ENCODE results near the gene INTS3.
"Not testable (repeated sequence)": the region's sequence is repeated elsewhere in the genome, so short reads cannot be mapped to it uniquely, and the experiment has no call there.

INTS3 gene

DNA sequence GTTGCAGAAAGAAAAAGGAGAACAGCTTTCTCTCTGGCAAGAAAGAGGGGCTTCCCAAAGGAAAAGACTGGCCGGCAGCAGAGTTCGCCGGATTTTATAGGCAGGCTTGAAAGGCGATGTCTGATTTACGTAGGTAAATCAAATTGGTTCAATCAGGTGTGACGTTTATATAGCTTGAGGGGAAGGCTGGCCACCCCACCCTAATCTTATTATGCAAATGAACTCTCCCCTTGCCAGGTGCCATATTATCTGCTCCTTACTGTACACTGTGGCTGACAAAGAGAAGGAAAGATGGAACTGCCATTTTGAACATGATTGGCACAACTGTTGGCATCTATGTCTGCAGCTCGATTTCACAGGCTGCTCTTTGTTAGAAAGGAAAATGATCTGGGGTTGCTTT lies 16.8 kb upstream of the INTS3 start:
- DNase-seq = peak; percentile 83

DNA sequence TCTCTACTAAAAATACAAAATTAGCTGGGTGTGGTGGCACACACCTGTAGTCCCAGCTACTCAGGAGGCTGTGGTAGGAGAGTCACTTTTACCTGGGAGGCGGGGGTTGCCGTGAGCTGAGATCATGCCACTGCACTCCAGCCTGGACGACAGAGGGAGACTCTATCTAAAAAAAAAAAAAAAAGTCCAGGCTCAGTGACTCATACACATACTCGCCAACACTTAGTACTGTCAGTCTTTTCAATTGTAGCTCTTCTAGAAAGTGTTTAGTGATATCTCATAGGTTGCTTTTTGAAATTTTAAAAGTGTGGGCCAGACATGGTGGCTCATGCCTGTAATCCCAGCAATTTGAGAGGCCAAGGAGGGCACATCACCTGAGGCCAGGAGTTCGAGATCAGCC lies 11.6 kb upstream of the INTS3 start:
- not testable (repeated sequence) for DNase-seq

DNA sequence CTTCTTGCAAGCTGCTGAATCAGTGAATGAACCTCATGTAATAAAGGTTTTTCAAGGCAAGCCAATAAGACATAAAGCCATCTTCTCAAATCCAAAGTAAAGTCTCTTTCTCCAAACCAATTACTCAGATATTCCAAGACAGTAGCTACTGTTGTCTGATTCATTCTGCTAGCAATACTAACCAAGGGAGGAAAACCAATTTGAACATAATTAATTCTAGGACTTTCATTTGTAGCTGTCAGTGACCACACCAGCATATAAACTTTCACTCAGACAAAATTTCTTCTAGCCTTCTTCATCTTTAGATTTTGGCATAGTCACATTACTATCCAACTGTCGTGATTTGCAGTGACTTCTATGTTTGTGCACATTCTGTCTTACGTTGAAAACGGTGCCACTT lies 10.5 kb upstream of the INTS3 start:
- DNase-seq = no peak

DNA sequence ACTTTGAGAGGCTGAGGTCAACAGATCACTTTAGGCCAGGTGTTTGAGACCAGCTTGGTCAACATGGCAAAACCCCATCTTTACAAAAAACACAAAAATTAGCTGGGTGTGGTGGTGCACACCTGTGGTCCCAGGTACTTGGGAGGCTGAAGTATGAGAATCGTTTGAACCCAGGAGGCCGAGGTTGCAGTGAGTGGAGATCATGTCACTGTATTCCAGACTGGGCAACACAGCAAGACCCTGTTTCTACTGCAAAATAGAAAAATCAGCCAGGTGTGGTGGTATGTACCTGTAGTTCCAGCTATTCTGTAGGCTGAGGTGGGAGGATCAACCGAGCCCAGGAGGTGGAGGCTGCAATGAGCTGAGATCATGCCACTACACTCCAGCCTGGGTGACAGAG lies 4.2 kb upstream of the INTS3 start:
- no peak for DNase-seq

DNA sequence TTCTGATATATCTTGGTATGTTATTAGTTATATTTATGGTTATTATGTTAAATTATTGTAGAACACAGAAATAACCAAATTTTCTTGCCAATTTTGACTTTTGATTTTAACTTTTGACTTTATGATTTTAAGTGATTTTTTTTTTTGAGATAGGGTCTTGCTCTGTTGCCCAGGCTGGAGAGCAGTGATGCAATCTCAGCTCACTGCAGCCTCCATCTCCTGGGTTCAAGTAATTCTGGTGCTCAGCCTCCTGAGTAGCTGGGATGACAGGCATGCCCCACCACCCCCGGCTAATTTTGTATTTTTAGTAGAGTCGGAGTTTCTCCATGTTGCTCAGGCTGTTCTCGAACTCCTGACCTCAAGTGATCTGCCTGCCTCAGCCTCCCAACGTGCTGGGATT lies 3.2 kb upstream of the INTS3 start:
- not testable (repeated sequence) for DNase-seq

DNA sequence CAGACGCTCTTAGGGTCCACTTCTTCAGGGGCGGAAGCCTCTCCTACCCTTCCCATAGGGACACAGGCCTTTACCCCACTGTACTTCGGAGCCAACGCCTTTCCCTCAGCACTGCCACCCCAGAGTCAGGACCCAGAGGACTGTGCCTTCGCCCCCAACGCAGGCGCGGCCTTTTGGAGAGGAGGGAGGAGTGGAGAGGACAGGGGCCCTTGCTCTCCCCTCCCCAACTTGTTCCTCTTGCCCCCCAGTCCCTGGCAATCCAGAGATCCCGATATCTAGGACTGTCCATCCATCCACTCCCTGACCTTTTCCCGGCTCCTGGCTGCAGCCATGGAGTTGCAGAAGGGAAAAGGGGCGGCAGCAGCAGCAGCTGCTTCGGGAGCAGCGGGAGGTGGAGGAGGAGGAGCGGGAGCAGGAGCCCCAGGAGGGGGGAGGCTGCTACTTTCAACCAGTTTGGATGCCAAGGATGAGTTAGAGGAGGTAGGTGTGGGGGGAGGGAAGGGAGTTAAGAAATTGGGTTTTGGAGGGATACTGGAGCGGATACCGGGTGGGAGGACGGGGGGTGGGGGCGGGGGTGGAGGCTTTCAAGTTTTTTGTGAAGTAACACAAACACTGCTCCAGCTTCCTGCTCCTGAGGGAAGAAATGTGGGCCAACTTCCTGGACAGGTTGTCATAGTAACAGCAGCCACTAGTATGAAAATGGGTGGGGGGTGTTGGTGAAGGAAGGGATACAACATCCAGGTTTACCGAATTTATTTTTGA lies 636 bp downstream of the INTS3 start:
- DNase-seq = peak; percentile 67

DNA sequence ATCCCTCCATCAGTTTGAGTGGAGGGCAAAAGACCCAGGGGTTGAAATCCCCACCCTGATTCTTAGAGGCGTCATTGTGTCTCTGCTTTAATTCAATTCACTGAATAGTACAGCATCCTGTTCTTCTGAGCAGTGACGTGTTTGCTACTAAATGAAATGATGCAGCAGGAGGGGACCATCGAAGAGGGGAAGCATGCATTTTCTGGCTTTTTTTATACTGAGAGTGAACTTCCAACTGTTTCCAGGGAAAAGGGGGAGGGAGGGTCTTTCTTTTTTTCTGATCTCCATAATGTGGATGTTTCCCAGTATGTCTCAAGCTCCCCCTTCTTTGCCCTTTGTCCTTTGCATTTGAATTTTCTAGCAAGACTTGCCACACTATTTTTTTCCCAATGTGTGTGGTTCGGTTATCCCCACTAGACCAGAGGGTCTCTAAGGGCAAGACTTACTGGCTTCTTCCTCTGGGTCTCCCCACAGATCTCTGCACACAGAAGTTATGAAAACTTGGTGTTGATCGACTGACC lies 2.7 kb downstream of the INTS3 start:
- no peak for DNase-seq

DNA sequence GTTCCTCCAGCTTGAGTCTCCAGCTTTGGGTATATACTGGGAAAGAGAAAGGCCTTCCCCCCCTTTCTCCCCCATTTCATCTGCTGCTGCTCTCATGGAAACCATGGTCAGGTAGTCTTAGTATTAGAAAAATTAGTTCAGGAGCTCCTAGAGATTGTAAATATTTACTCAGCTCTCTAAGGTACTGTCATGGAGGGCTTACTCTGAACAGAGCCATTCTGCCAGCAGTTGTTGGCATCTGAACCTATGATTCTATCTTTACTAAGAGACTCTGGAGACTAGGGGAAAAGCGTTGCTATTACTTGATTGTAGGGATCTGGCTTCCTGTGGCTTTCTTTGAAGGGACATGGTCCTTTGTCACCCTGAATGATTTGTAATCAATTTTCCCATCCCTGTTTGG lies 6.1 kb downstream of the INTS3 start:
- no peak for DNase-seq

DNA sequence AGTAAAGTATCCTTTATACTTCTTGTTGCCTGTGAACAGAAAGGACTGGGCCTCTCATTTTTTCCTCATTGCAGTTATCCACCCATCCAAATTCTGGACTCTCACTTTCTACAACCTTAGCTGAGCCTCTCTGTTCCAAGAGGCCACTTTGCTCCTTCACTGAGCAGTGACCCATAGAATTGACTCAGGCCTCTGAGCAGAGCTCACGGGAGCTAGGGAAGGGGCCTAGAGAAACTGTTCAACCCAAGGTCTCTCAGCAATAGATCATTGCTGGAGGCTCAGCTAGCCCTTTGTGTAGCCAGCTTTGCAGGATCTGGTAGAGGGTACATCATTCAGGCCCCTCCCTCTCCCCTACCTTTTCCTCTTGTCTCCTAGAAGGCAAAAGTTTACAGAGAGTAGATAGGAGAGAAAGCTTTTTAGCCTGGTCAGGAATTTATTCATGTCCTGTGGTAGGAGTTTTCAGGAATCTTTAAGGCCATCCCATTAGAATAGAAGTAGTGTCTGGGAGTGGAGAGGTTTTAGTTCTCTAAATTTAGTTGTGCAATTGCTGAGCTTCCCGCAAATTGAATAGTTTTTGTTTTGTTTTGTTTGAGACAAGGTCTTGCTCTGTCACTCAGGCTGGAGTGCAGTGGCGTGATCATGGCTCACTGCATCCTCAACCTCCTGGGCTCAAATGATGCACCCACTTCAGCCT lies 6.7 kb downstream of the INTS3 start:
- no peak for DNase-seq

DNA sequence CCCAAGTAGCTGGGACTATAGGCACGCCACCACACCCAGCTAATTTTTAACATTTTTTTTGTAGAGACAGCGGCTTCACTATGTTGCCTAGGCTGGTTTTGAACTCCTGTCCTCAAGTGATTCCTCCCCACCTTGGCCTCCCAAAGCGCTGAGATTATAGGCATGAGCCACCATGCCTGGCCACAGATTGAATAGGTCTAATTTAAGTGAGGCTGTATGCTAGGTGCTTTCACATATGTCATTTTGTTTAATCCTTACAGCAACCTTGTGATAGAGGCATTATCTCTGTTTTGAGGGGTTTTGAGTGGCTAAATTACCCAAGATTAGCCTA lies 7.2 kb downstream of the INTS3 start:
- peak; percentile 33 for DNase-seq

DNA sequence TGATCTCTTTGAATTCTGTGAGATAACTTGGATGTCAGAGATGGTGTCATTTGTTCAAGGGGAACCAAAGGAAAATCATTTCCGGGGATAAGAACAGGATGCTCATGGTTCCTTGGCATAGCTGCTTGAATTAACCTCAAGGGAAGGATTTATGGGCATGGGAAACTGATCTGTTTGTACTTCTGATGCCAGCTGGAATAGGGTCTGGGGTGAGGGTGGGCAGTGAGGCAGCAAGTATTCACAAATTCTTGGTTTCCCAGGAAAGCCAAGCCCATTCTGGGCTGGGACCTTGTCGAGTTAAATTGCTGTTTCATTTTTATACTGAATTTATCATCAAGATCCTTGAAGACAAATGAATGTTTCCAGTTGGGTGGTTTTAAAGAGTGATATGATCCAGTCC lies 14.1 kb downstream of the INTS3 start:
- DNase-seq = no peak

DNA sequence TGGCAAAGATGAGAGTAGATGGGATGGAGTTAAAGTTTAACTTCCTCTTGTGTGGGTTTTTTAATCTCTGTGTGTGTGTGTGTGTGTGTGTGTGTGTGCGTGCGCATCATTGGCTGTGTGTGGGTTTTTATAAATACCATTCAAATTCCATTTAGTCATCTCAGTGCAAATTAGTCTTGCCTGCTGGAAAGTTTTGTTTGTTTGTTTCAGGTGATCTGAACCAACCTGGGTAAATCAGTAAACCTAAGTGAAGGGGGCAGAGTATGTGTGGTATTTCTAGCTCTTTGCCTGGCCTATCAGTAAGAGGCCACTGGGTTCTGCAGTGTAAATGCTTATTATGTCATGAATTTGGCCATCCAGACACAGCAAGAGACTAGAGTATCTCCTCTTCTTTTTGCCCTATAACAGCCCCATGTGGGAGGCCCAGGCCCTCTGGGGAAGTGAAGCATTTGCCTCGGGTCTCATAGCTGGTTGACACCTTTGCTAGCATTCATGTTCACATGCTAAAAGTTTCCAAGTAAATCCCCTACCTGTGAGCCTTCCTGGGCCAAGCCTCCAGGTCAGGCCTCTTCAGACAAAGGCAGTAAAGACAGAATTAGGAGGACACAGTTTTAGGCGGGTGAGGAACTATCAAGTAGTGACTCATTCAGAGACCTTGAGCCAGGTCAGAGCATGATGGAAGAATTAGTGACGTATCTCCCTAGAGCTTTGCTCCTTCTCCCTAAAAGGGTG lies 14.7 kb downstream of the INTS3 start:
- no peak for DNase-seq

DNA sequence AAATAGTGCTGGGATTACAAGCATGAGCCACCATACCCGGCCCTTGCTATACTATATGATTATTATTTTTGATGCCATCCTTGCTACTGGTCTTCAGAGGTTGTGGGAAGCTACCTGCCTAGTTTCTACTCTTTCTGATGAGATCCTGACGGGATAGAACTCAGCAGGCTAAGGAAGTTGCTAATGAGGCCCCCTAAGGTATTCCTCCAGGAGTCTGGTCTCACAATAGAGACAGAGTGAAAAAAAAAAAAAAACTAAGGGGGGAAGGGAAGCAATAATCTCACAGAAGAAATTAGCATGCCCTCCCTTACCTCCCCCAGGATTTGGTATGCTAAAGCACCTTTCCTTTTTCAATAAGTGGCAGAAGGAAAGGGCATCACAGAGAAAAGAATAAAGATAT lies 17.6 kb downstream of the INTS3 start:
- no peak for DNase-seq

DNA sequence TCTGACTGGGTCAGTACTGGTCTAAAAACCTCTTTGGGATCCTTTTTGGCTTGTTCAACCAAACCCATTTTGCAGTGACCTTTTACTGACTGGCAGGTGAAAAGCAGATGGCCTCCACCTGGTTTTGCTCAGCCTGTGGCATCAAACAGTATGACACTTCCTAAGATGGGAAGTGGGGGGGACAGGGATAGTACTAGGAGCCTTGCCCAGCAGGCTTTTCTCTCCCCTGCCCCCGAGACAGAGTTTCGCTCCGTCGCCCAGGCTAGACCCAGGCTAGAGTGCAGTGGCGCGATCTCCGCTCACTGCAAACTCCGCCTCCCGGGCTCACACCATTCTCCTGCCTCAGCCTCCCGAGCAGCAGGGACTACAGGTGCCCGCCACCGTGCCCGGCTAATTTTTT lies 18.3 kb downstream of the INTS3 start:
- no peak for DNase-seq

DNA sequence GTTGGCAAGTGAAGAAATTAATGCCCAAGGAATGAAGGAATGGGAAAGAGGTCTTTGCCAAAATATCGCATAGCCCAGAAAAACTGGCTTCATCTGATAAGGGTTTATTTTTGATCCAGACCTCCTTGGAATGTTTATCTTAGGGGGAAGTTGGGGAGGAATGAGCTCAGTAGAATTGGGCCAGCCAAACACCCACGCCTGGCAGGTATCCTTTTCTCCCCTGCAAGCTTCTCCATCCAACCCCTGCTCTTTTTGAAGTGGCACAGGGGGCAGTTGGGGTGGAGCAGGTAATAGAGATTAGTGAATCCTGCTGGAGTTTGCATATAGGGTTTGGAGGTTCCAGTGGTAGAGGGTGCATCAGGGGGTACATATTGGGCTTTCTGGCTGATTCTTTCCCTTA lies 21.1 kb downstream of the INTS3 start:
- no peak for DNase-seq

DNA sequence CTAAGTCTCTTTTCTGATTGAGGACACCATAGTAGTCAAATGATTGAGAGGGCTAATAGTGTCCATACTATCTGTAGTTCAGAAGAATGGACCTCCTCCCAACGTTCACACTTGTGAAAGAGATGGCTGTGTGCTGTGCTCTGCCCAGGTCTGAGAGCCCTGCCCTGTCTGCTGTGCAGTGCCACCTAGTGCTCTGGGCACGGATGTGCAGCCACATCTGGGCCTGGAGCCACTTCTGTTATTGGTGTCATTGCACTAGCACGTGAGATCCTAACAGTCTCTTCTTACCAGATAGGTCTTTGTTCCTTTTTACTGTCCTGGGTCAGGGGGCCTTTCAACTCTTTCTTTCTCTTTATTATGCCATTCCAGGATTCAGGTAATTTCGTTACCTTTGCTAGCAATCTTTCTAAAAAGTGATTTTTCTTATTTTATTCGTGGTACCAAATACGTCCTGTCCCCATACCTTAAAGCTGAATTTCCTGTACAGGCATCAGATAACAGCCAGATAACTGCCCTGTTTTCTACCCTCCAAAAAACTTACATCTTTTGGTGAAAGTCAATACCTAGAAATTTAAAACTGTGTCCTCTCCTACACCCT lies 21.7 kb downstream of the INTS3 start:
- DNase-seq = peak; percentile 90

DNA sequence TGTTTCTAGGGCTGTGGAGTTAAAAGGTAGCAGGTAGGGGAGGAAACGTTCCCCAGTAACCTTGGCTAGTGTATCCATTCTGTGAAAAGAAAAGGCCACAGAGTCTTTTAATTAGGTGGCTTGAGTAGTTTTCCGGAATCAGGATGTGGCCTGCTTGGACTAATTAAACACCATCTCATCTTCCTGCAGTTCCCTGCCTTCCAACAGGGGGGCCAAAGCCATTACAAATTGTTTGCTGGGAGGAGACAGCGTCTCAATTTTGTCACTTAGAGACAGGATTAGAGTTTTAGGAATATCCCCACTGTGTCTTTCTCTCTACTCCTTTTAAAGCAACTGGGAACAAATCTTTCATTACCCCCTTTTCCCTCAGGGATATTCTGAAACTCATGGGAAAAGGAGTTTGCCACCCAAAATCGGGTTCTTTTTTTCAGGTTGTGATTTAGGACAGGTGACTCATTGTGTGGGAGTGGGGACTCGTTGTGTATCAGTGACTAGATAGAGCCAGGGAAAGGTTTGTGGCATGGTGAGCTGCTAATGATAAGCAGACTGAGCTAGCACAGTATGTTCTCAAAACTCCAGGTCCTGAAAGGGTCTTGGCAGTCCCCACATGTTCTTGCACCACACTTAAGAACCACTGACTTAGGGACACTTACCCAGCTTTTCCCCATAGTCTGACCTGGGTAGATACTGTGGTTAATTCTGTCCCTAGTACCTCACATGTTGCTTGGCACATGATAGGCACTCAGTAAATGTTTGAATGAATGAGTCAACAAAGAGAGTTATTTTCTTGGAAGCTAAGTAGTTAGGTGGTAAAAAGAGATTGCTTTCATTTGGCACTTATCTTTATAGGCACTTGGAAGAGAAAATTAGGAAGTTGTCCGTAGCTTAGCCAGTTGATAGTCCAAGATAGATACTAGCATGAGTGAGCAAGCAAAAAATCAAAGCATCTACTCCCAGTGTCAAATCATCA lies 22.5 kb downstream of the INTS3 start:
- DNase-seq = no peak

DNA sequence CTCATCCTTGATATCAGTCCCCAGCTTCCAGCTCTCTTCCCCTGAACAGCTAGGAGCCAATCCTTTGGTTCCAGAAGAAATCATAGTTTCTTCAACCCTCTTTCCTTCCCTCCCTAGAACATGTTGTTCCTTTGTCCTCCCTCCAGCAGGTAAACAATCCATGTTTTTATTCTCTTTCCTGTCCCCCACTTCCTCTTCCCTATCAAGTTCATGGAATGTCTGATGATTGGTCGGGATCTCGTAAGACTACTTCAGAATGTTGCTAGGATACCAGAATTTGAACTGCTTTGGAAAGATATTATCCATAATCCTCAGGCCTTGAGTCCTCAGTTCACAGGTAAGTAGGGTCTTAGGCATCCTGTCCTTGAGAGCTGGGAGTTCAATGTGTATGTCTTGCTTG lies 24.2 kb downstream of the INTS3 start:
- DNase-seq = no peak

DNA sequence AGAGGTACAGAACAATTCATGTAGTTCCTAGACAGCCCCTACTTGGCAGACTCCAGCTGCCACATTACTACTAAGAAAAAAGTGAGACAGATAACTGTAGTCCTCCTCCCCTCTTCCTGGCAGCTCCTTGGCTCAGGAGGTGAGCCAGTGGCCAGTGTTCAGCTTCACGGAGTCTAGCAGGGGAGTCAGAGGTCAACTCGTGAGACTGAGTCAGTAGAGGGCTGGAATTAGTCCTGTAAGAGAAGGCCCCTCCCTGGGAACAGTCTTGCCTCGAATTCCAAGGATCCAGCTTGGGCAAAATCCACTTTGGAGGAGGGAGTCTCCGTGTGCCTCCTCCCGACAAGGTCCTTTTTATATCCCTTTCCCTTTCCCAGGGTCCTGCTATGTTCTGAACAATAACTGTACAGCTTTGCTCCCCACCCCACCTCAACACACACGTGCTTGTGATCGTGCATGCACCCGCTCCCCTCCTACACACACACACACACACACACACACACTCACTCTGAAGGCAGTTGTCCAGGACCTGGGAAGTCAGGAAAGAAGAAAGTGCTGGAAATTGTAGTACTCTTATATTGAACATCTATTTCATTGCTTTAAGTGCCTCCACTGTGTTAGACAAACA lies 24.8 kb downstream of the INTS3 start:
- DNase-seq = no peak

DNA sequence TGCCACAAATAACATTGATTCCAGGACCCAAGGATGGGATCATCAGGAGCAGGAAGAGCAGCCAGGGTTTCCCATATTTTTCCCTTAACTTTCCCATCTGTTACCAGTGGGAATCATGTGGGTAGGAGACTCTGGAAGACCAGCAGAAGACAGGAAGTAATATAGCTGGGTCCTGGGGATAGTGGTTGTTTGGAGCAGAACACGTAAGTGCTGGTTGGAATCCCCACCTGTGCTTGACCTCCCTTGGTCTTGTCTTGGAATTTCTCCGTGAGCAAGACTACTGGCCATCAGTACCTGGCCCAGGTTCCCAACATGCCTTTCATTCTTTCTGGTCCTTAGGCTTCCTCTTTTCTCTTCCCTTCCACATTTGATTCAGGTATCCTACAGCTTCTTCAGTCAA lies 26.4 kb downstream of the INTS3 start:
- DNase-seq = no peak

DNA sequence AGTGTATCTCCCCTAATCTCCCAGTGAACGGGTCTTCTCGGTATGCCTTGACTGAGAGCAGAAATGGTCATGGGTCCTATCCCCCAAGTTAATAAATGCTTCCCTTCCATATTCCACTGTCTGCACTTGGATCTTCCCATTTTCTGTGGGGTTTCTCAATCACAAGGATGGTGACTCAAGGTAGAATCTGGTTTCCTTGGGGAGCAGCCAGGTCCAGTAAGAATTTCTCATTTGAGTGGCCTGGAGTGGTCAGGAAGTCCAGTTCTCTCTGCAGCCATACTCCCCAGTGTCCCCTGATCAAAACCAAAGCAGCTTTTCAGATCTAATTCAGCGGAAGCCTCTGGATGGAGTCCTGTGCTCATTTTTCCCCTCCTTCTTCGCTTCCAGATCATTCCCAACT lies 32.6 kb downstream of the INTS3 start:
- DNase-seq = no peak

Measured in NCI-H82 (cell line).